HT-29 (cell line): ENCODE measurements around the gene PHLDA2. TPM values are rescaled to one million over a fixed set of nuclear protein-coding genes. Genes with fewer than 3 reads are reported as not detected.
"Not testable (repeated sequence)": the region's sequence is repeated elsewhere in the genome, so short reads cannot be mapped to it uniquely, and the experiment has no call there.

Experiments
- DNase-seq: peaks from one replicate; pipeline ENCODE4 v3.0.0-alpha.2; 2015; ENCODE audit warnings: low spot score
- total RNA-seq: library from RNA; depleted of rRNA; stranded (reverse); fragments of >200 nt; shearing (Covaris generic); gene quantifications from 2 replicates; pipeline ENCODE4 v1.2.3, GENCODE V29; 2014

Gene PHLDA2
- total RNA-seq, 1 experiment from 2014 or later, result 406 TPM

DNA sequence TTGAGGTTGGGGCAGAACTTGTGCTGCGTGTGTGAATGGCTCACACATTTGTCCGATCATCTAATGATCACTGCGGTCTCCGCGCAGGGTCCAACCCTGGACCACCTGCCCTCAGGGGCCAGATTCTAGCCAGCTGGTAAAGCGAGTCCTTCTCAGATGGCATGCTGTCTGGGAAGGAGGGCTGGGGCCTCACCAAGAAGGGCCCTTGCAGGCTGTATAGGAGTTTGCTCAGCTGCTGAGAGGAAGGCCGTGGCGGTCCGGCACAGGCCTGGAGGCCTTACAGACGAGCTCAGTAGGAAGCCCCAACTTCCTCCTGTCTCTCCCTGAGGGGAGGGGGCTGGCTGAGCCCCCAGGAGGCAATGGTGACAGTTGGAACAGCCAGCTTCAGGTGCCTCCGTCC is 13.7 kb downstream of the PHLDA2 start:
- DNase-seq, result no peak

DNA sequence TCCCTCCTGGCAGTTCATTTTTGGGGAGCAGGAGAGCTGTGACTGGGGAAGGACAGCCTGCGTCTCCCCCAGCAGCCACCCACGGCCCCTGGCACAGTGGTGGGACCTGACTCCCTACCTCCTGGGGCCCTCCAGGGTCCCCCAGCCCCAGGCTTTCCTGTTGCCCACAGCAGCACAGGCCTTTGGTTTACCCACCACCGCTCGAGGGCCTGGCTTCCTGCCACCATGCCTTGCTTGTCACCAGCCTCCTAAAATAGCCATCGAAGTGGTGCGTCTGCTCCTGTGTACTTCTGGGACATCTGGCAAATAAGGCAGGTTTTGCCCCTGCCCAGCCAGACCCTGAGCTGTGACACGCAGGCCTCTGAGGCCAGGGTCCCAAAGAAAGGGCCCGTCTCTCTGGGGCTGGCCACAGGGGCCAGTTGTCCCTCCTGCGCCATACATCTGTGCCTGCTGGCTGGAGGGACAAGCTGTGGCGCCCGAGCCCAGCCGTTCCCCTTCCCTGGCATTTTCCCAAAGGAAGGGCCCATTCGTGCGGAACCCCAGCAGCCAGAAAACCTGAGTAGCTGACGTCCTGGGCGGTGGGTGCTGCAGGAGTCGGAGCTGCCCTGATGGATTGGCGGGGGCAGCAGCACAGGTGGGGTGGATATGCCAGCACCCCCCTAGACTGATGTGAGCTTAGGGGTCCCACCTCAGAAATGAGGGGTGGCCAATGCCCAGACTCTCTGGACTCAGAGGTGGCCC is 14.6 kb downstream of the PHLDA2 start:
- no peak for DNase-seq

DNA sequence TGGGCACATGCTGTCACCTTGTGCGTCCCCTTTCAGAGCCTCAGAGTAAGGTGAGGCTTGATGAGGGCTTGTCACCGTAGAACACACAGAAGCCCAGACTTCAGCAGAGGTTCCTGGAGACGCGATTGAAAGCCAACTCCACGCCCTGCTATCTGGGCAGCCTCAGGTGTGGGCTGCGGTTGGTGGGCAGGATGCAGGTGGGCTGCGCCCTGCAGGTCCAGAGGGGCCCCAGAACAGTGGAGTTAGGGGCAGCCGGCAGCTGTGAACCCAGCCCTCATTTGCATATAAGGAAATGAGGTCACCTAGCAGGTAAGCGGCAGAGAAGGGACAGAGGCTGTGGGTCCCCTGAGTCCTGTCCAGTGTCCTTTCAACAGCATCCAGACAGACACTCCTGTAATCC is 15.4 kb downstream of the PHLDA2 start:
- DNase-seq, result no peak

- peak; percentile 54 for DNase-seq
Observed at GRCh38 chr11:2913019-2913431, 16.2 kb downstream of the PHLDA2 start.

GRCh38 chr11:2912498-2912897 is 16.7 kb downstream of the PHLDA2 start:
- peak; percentile 100 for DNase-seq

DNA sequence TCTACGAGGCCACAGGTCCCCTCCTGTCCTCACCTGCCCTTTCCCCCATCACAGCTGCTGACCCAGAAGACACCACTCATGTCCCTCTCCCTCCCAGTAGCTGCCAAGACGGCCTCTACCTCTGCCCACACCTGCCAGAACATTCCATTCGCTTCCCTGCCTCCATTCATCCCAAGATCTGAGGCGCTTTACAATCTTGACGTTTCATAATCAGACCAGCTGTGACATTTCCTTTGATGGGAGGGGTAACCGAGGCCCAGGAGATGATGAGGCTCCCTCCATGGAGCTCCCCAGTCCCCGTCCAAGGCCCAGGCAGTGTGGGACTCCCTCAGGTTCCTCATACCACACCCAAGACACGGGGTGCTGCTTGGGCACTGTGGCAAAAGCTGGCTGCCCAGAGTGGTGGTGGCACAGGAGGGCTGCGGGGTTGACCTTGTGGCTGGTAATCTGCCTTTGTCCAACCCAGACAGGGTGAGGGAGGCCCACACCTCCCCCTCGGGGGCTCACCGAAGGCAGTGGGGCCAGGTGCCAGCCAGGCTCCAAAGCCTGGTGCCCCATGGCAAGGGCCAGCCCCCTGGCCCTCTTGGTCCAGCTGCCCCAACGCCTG is 17.3 kb downstream of the PHLDA2 start:
- peak; percentile 85 for DNase-seq

GRCh38 chr11:2911088-2911784 is 18.0 kb downstream of the PHLDA2 start:
- DNase-seq, result peak; percentile 70

DNA sequence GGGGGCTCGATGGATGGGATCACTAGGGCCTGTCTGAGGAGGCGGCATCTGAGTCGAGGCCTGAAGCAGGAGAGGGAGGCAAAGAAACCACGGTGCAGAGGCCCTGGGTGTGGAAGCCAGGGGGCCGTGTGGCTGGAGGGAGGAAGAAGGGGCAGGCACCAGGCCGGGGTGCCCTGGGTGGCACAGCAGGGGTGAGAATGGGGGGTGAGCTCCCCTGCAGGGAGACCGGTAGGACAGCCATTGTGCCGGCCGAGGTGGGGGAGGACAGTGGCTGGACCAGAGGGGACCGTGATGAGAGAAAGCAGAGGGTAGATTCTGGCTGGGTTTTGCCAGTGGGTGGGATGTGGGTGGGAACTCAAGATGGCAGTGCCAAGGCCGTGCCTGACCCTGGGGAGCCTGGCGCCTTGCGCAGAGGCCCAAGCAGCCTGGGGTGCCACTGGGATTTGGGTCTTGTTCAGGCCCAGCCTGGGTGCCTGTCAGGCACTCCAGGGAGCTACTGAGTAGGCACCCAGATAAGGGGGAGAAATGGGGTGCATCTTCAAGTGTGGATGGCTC is 18.7 kb downstream of the PHLDA2 start:
- no peak for DNase-seq

- no peak for DNase-seq
Observed at GRCh38 chr11:2909133-2909902, 19.9 kb downstream of the PHLDA2 start.

DNA sequence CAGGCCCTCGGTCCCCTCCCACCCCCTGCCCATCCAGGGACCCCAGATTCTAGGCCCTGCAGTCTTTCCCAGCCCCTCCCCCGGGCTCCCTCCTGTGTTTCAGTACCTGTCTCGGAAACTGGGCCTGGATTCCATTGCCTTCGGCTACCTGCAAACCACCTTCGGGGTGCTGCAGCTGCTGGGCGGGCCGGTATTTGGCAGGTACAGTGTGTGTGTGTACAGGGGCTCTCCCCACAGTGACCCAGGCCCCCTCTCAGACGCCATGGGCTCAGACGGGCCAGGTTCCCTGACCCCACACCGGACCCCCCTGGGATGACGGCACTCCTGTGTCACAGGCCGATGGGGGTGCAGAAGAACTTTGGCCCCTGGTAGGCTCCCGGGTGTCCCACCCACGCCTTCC is 21.1 kb downstream of the PHLDA2 start:
- no peak for DNase-seq

GRCh38 chr11:2905299-2905698 is 23.9 kb downstream of the PHLDA2 start:
- not testable (repeated sequence) for DNase-seq

DNA sequence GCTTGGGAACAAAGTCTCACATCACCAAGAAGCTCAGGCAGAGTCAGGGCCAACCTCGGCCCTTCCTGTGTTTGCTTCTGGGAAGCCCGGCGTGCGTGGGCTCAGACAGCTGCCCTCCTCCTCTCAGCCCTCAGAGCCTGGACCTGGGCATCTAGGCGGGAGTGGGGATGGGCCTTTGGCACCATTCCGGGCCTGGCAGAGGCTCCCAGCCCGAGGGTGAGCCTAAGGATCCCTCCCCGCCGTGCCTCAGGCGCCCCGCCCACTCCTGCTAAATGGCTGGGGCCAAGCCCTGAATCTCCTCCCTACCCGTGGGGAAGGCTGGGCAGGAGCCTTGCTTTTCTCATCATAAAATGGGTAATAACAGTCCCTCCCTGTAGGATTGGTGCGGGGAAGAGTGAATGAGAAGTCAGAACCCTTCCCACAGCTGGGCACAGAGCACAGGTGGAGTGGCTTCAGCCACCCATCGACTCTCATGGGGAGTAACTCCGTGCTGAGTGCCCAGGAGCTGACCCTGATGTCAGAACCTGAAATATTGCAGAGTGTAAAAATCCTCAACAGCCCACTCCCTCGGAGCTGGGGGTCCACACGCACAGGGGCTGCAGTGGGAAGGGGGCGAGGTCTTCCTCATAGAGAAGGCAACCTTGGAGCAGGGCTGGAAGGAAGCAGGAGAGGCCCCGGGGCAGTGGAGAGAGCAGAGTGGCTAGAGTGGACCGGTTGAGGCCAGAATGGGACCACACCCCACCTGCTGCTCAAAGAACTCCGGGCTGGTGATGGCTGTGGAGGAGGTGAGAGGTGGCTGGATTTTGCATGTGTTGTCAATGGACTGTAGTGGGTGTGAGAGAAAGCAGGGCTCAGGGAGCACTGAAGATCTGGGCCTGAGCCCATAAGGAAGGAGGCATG is 24.8 kb downstream of the PHLDA2 start:
- DNase-seq, result peak; percentile 88

GRCh38 chr11:2903672-2904011 is 25.6 kb downstream of the PHLDA2 start:
- DNase-seq, result peak; percentile 75

DNA sequence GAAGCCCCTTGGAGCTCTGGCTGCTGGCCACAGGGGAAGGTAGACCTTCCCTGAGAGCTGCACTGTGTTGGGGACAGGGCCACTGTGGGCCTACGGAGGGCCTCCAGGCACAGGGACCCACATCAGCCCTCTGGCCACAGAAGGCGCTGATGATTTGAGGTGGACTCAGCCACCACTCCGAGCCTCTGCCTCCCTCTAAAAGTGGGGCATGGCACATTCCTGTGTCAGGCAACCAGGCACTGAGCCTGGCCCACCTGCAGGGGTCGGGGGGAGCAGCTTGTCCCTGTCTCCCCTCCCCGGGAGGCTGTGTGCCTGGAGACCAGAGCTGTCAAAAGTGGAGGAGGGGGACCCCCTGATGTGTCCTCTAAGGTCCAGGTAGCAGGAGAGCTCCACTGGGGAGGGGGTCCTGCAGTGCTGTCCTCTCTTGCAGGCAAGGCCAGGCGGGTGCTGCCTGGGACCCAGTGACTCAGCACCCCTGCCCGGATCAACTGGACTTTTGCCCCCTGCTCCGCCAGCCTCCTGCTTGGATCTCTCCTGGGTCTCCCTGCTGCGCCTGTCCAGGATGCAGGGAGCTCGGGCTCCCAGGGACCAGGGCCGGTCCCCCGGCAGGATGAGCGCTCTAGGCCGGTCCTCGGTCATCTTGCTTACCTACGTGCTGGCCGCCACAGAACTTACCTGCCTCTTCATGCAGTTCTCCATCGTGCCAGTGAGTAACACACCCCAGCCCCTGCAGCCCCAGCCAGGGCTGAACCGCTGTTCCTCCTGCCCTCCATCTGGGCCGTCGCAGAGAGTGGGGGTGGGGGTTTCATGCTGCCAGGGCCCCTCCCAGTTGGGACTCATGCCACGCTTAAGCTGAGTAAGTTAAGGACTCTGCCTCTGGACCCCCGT is 26.2 kb downstream of the PHLDA2 start:
- peak; percentile 72 for DNase-seq

GRCh38 chr11:2901854-2902783 is 27.1 kb downstream of the PHLDA2 start:
- peak; percentile 95 for DNase-seq

- DNase-seq, result no peak
Observed at GRCh38 chr11:2901196-2901796, 27.9 kb downstream of the PHLDA2 start.

GRCh38 chr11:2899080-2899783 is 30.0 kb downstream of the PHLDA2 start:
- DNase-seq, result no peak
